Activated naive CD4-positive, alpha-beta T cell treated with anti-CD3 and anti-CD28 coated beads, Interleukin-2, amount 10 ng/mL, durations not matched to agents 7 days and 5 days (primary cell): ENCODE data around the gene SCN1B.
"Not testable (repeated sequence)": the region's sequence is repeated elsewhere in the genome, so short reads cannot be mapped to it uniquely, and the experiment has no call there.

Experiments used
- CTCF ChIA-PET: fragments of 350-600 bp; sonication (Branson Sonifier 250); formaldehyde crosslinking; loops from one replicate; lab custom pipeline; 2021; ENCODE audit warnings: antibody characterized with exemption; lab: Charles Lee
- DNase-seq: peaks from one replicate; pipeline ENCODE4 v3.0.0-alpha.2; 2020
- H3K27ac Mint-ChIP-seq: one replicate; pipeline ENCODE4 v1.8.0; 2021; ENCODE audit warnings: mild to moderate bottlenecking, moderate library complexity, mixed read lengths
- H3K27me3 Mint-ChIP-seq: one replicate; pipeline ENCODE4 v1.8.0; 2021; ENCODE audit warnings: mild to moderate bottlenecking, mixed read lengths
- H3K36me3 Mint-ChIP-seq: one replicate; pipeline ENCODE4 v1.8.0; 2021; ENCODE audit warnings: mixed read lengths
- H3K4me1 Mint-ChIP-seq: one replicate; pipeline ENCODE4 v1.8.0; 2021; ENCODE audit warnings: mixed read lengths
- H3K4me3 Mint-ChIP-seq: one replicate; pipeline ENCODE4 v1.8.0; 2021; ENCODE audit warnings: mild to moderate bottlenecking, moderate library complexity, mixed read lengths
- H3K9me3 Mint-ChIP-seq: one replicate; pipeline ENCODE4 v1.8.0; 2021; ENCODE audit warnings: mixed read lengths

The SCN1B gene

GRCh38 chr19:35040826-35041547 lies 10.7 kb downstream of the SCN1B start:
- Mint-ChIP-seq H3K27me3 (peaks cover 76% of the 10 kb centered on the region), H3K36me3 (no peaks in the 10 kb centered on the region), H3K9me3 (no peaks in the 10 kb centered on the region), H3K27ac (no peak overlapping the region), H3K4me3 (peak overlapping the region; percentile 42), H3K4me1 (peaks cover 27% of the 10 kb centered on the region)
- DNase-seq, result peak; percentile 47
- CTCF ChIA-PET, result no interaction called here

GRCh38 chr19:35041548-35042055 lies 11.3 kb downstream of the SCN1B start, which contains the start of gene HPN:
Gene HPN (plus strand): TSS chr19:35041721. CDS start chr19:35042507, 786 bp downstream.
- peaks cover 76% of the 10 kb centered on the region for H3K27me3 Mint-ChIP-seq
- DNase-seq, result no peak
- CTCF ChIA-PET, result interaction anchor here (3.5 kb wide), 1 partner anchor 94 kb away, joined by 19 read pairs; the partner anchor contains the start of gene LGI4
- peak within 1 kb of the TSS; percentile 42 for H3K4me3 Mint-ChIP-seq
- peaks cover 27% of the 10 kb centered on the region for H3K4me1 Mint-ChIP-seq
- no peak within 1 kb of the TSS for H3K27ac Mint-ChIP-seq
- H3K9me3 Mint-ChIP-seq, result no peaks in the 10 kb centered on the region
- H3K36me3 Mint-ChIP-seq, result no peaks in the 10 kb centered on the region

- Mint-ChIP-seq H3K4me3 (no peak overlapping the region), H3K27me3 (peaks cover 73% of the 10 kb centered on the region), H3K36me3 (no peaks in the 10 kb centered on the region), H3K4me1 (peaks cover 27% of the 10 kb centered on the region), H3K27ac (no peak overlapping the region), H3K9me3 (no peaks in the 10 kb centered on the region)
- CTCF ChIA-PET, result interaction anchor here (0.6 to 3.5 kb wide), 5 partner anchors 8 to 99 kb away, joined by 3 to 19 read pairs (median 11); partner anchors contain the start of gene LGI4
- DNase-seq, result no peak
These were observed 11.9 kb downstream of the SCN1B start for GRCh38 chr19:35042056-35042730.

- Mint-ChIP-seq H3K27me3 (peaks cover 75% of the 10 kb centered on the region), H3K27ac (no peak overlapping the region), H3K4me1 (peaks cover 27% of the 10 kb centered on the region), H3K4me3 (no peak overlapping the region), H3K36me3 (no peaks in the 10 kb centered on the region), H3K9me3 (no peaks in the 10 kb centered on the region)
- CTCF ChIA-PET, result interaction anchor here (0.5 to 3.5 kb wide), 19 partner anchors 8 to 111 kb away, joined by 3 to 19 read pairs (median 6); partner anchors contain the start of gene LGI4
- DNase-seq, result no peak
These were observed 12.8 kb downstream of the SCN1B start for GRCh38 chr19:35042954-35043604.

- H3K27me3 Mint-ChIP-seq, result peaks cover 71% of the 10 kb centered on the region
- no peak for DNase-seq
- H3K4me3 Mint-ChIP-seq, result no peak overlapping the region
- peaks cover 27% of the 10 kb centered on the region for H3K4me1 Mint-ChIP-seq
- H3K27ac Mint-ChIP-seq, result no peak overlapping the region
- no peaks in the 10 kb centered on the region for H3K9me3 Mint-ChIP-seq
- H3K36me3 Mint-ChIP-seq, result no peaks in the 10 kb centered on the region
- CTCF ChIA-PET, result interaction anchor here (0.9 to 3.5 kb wide), 23 partner anchors 9 to 238 kb away, joined by 3 to 19 read pairs (median 6); partner anchors contain the start of genes HAMP and LGI4
These were observed 13.6 kb downstream of the SCN1B start for GRCh38 chr19:35043906-35044305.

- Mint-ChIP-seq H3K36me3 (no peaks in the 10 kb centered on the region), H3K27me3 (peaks cover 70% of the 10 kb centered on the region), H3K27ac (no peak overlapping the region), H3K4me1 (peaks cover 27% of the 10 kb centered on the region), H3K4me3 (no peak overlapping the region), H3K9me3 (no peaks in the 10 kb centered on the region)
- DNase-seq, result peak; percentile 77
- CTCF ChIA-PET, result interaction anchor here (0.9 to 3.5 kb wide), 23 partner anchors 10 to 238 kb away, joined by 3 to 19 read pairs (median 6); partner anchors contain the start of genes HAMP and LGI4
These were observed 14.2 kb downstream of the SCN1B start for GRCh38 chr19:35044317-35045117.

GRCh38 chr19:35045667-35046300 lies 15.5 kb downstream of the SCN1B start:
- Mint-ChIP-seq H3K9me3 (no peaks in the 10 kb centered on the region), H3K27ac (no peak overlapping the region), H3K36me3 (no peaks in the 10 kb centered on the region), H3K27me3 (peaks cover 57% of the 10 kb centered on the region), H3K4me3 (no peak overlapping the region), H3K4me1 (peaks cover 20% of the 10 kb centered on the region)
- CTCF ChIA-PET, result interaction anchor here (0.6 to 1.4 kb wide), 7 partner anchors 8 to 126 kb away, joined by 3 to 4 read pairs (median 3); no protein-coding TSS in a partner anchor
- peak; percentile 71 for DNase-seq

- H3K4me1 Mint-ChIP-seq, result peaks cover 15% of the 10 kb centered on the region
- CTCF ChIA-PET, result interaction anchor here (0.6 to 1.4 kb wide), 8 partner anchors 9 to 125 kb away, joined by 3 to 5 read pairs (median 4); no protein-coding TSS in a partner anchor
- H3K9me3 Mint-ChIP-seq, result no peaks in the 10 kb centered on the region
- no peaks in the 10 kb centered on the region for H3K36me3 Mint-ChIP-seq
- no peak overlapping the region for H3K4me3 Mint-ChIP-seq
- peaks cover 50% of the 10 kb centered on the region for H3K27me3 Mint-ChIP-seq
- DNase-seq, result no peak
- no peak overlapping the region for H3K27ac Mint-ChIP-seq
These were observed 16.2 kb downstream of the SCN1B start for GRCh38 chr19:35046461-35046860.

GRCh38 chr19:35048911-35049411 lies 18.7 kb downstream of the SCN1B start:
- Mint-ChIP-seq H3K4me1 (peaks cover 11% of the 10 kb centered on the region), H3K9me3 (no peaks in the 10 kb centered on the region), H3K36me3 (no peaks in the 10 kb centered on the region), H3K27ac (no peak overlapping the region), H3K4me3 (no peak overlapping the region), H3K27me3 (peaks cover 28% of the 10 kb centered on the region)
- DNase-seq, result no peak
- CTCF ChIA-PET, result interaction anchor here (0.5 to 1.7 kb wide), 3 partner anchors 18 to 93 kb away, joined by 3 to 8 read pairs (median 3); no protein-coding TSS in a partner anchor

- DNase-seq, result no peak
- H3K9me3 Mint-ChIP-seq, result no peaks in the 10 kb centered on the region
- H3K4me1 Mint-ChIP-seq, result peaks cover 10% of the 10 kb centered on the region
- CTCF ChIA-PET, result interaction anchor here (1.7 kb wide), 1 partner anchor 17 kb away, joined by 8 read pairs; no protein-coding TSS in a partner anchor
- no peak overlapping the region for H3K4me3 Mint-ChIP-seq
- no peak overlapping the region for H3K27ac Mint-ChIP-seq
- H3K36me3 Mint-ChIP-seq, result no peaks in the 10 kb centered on the region
- H3K27me3 Mint-ChIP-seq, result peaks cover 33% of the 10 kb centered on the region
These were observed 19.2 kb downstream of the SCN1B start for GRCh38 chr19:35049456-35049855.

GRCh38 chr19:35050662-35051061 lies 20.4 kb downstream of the SCN1B start:
- H3K36me3 Mint-ChIP-seq, H3K9me3 Mint-ChIP-seq, H3K4me3 Mint-ChIP-seq, DNase-seq, H3K4me1 Mint-ChIP-seq, CTCF ChIA-PET, H3K27ac Mint-ChIP-seq: not testable (repeated sequence)
- H3K27me3 Mint-ChIP-seq, result peaks cover 39% of the 10 kb centered on the region

- not testable (repeated sequence) for H3K4me1 Mint-ChIP-seq, H3K36me3 Mint-ChIP-seq, DNase-seq, H3K27ac Mint-ChIP-seq, H3K4me3 Mint-ChIP-seq, H3K9me3 Mint-ChIP-seq
- H3K27me3 Mint-ChIP-seq, result peaks cover 41% of the 10 kb centered on the region
- CTCF ChIA-PET, result interaction anchor here (0.6 to 1.0 kb wide), 2 partner anchors 16 to 37 kb away, joined by 3 read pairs; no protein-coding TSS in a partner anchor
These were observed 21.0 kb downstream of the SCN1B start for GRCh38 chr19:35051268-35051667.
